ENCODE results near the gene HPS1.

Gene HPS1

DNA sequence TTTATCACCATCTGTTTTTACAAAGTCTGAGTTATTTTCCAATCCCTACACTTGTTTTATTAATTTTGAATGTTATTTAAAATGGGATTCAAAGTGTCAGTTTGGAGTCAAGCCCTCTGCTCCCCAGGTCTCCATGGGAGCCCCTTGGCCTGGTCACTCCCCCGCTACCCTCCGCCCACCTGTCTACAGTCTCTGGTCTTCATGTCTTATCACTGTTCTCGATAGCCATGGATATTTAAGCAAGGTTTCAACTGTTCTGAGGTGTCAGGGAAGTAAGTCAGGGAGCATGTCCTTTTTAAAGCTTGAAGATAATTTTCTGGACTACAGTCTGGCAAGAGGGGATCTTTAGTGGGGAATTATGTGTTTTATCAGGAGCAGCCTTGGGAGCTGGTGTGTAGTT, 19.1 kb upstream of the HPS1 start:
- DNase-seq (ENCODE audit: low read depth in 2 of 2, low spot score in 1 of 2): no peak

GRCh38 chr10:98463976-98464754, 17.4 kb upstream of the HPS1 start:
- no peak for DNase-seq (ENCODE audit: low read depth in 2 of 2, low spot score in 1 of 2)

DNA sequence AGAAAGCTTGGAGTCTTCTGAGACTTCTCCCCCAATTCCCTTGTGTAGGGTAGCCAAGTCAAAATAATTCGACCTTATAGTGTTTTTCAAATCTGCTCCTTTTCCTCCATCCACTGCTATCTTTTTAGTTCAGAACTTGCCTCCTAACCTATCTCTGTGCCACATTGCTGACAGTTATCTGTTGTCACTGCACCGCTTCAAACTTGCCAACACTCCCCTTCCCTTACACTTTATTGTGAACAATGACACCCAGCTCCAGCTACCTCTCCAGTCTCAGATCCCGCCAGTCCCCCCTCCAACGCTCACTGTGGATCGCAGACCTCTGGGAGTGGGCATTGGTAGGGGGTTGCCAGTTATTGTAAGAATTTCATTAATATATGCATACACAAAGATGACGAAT, 16.3 kb upstream of the HPS1 start:
- DNase-seq (ENCODE audit: low read depth in 2 of 2, low spot score in 1 of 2): no peak

DNA sequence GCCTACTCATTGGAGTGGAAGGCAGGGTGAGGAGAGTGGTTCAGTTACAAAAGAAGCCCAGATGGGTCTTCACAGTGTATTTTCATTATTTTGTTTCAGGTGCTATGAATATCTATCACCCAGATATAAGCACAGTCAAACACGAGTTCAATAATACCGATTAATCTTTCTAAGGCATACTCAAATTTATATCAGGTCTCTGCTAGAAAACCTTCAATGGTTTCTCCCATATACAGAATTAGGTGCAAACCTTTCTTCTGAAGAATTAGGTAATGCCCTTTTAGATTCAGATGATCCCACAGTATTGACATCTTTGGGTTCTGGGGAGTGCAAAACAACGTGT, 14.7 kb upstream of the HPS1 start:
- no peak for DNase-seq (ENCODE audit: low read depth in 2 of 2, low spot score in 1 of 2)

DNA sequence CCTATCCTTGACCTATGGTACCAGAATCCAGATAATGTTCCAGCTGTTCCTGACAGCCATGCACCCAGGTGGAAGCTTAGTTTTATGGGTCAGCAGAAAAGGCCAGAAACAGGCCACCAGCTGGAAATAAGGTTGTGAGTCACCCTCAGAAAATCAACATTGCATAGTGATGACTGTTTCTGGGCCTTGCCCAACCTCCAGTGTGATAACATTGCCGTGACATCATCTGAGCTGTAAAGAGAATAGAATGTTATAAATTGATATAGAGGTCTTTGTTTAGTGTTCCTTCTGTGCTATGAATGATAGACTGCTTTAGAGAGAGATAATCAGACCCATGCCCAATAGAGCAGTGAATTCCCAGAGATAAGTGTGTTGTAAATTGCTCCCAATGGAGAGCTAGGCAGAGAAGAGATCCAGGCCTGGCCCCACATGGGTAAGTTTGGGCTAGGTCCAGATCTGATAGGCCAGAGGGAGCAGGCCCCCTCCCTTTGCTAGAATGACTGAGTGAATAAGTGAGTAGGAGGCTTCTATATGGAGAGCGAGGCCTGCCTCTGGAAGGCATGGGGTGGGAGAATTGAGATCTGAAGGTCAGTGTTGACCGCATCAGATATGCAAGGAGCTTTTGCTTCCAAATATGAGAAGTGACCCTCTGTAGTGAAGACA, 14.2 kb upstream of the HPS1 start:
- no peak for DNase-seq (ENCODE audit: low read depth in 2 of 2, low spot score in 1 of 2)

- no peak for DNase-seq (ENCODE audit: low read depth in 2 of 2, low spot score in 1 of 2)
These were observed 12.4 kb upstream of the HPS1 start for GRCh38 chr10:98458809-98459784.

DNA sequence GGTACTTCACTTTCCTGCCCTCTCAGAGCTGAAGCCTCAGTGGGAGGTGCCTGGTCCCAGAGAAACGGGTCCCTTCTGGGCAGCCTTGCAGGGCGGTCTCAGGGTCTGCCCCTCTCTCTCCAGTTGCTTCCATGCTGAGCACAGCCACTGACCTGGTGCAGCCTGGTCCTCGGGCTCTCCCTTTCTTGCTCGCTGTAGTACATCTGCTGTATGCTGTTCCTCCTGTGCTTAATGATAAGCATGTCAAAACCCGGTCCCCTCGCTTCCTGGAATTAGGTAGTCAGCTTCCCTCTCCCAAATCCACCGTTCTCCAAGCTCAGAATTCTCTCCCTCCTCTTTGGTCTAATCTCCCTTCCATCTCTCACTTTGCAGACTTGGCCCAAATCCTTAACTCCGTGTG, 11.0 kb upstream of the HPS1 start:
- DNase-seq (ENCODE audit: low read depth in 2 of 2, low spot score in 1 of 2): no peak

DNA sequence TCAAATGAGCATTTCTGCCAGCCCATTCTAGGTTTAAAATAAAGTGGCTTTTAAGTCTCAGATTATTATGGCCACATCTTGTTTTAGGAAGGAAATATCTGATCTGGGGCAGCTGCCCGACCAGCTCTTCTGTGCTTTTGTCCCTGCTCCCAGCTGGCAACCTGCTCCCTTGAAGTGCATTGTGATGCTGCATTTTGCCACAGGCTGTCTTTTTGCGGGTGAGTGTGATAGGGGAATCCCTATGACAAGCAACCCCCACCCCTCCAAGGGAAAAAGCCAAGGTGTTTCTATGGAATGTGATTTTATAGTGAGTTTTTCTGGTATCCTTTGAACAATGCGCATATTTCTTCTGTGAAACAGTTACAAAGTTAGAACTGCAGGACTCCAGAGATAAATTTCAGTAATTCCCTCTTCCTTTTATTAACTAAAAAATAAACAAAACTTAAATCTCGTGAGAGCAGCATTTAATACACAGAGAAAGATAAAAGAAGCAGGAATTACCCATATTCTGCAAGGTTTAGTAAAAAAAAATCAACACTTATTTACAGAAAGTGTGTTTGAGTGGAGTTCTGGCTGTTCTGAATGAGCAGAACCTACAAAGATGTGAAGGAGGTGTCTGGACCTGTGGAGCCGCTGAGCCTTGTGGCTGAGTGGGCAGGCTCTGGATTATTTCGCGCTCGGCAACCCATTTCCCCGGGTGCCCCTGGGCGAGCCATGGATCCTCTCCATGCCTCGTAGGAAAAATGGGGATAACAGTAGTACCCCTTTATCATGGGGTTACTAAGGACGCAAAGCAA, 10.1 kb upstream of the HPS1 start:
- no peak for DNase-seq (ENCODE audit: low read depth in 2 of 2, low spot score in 1 of 2)

GRCh38 chr10:98456043-98456570, 9.4 kb upstream of the HPS1 start:
- DNase-seq (ENCODE audit: low read depth in 2 of 2, low spot score in 1 of 2): no peak

GRCh38 chr10:98453729-98454128, 7.0 kb upstream of the HPS1 start:
- no peak for DNase-seq (ENCODE audit: low read depth in 2 of 2, low spot score in 1 of 2)

DNA sequence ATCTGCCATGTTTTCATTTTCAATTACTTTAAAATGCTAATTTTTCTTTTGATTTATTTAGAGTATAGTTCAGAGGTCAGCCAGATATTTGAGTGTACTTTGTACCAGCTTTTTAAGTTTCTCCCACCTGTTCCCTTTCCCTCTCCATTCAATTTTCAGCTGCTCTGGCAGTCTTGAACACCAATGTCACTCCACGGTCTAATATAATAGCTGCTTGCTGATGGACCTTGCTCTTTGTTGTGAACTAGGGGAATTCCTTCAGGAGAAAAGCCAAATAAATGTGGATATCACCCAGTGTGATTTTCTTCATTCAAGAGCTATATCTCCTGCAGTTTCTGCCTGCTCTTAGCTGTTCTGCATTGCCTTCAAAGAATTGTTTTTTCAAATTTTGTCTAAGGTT, 3.9 kb upstream of the HPS1 start:
- no peak for DNase-seq (ENCODE audit: low read depth in 2 of 2, low spot score in 1 of 2)

DNA sequence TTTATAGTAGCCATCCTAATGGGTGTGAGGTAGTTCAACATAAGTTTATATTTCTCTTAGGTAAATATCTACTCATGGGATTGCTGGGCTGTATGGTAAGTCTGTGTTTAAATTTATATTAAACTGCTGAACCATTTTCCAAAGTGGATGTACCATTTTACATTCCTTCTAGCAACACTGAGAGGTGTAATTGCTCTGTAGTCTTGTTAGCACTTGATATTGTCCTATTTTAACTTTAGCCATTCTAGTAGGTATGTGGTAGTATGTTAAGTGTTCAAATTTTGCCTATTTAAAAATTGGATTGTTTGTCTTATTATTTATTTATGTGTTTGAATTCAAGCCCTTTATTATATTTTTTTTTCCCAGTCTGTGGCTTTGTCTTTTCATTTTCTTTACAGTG, 2.6 kb upstream of the HPS1 start:
- no peak for DNase-seq (ENCODE audit: low read depth in 2 of 2, low spot score in 1 of 2)

DNA sequence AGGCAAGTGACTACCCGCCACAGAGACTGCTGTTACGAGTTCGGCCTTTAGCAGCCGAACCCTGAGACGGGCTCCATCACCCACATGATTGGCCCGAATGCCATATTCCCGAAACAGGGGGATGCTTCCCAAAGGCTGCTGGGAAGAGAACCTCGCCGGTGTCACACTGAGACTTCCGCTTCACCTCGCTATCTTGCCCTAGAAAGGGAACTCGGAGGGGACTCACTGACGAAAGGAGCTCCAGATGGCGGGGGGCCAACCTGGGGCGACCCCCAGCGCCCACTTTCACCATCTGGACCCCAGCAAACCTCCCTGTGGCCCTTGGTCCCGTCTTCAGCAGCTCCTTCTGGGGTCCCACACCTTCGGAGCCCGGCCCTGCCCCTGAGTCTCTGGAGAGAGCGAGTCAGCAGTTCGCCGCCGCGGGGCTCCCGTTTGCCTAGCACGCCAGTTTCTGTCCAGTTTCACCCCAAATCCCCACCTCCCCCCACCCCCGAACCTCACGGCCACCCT, 529 bp downstream of the HPS1 start:
- DNase-seq (ENCODE audit: low read depth in 2 of 2, low spot score in 1 of 2): peak in 1 of 2 donors; percentile 7

GRCh38 chr10:98445200-98445812, 1.4 kb downstream of the HPS1 start:
- DNase-seq (ENCODE audit: low read depth in 2 of 2, low spot score in 1 of 2): no peak

DNA sequence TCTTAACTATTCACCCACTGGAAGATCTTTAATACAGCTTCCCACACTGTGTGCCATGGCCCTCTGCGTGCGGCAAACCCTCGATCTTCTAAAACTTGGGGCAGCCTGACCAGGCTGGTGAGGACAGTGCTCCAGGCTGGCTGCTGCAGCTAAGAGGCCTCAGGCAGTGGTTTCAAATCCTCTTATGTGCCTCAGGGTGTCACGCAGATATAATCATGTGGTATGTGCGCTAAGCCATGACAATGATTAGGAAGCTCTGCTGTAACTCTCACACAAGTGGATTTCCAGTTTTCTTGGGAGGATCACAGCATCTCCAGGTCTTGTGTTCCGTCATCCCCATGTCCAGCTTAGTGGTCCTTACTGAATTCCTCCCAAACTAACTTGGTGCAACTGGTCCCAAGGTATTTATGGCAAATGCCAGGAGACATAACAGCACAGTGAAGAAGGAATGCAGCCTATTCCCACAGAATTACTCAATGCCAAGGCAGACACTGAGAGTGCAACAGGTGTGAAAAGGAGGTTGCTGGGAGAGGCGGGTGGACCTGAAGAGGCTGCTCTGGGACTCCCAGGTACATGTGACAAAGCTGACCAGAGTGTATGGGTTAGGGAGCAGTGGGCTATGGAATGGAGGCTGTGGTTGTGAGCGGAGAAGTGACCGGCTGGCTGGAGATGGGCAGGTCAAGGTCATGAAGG, 2.3 kb downstream of the HPS1 start:
- no peak for DNase-seq (ENCODE audit: low read depth in 2 of 2, low spot score in 1 of 2)

- DNase-seq (ENCODE audit: low read depth in 2 of 2, low spot score in 1 of 2): no peak
These were observed 8.0 kb downstream of the HPS1 start for GRCh38 chr10:98438715-98439114.

DNA sequence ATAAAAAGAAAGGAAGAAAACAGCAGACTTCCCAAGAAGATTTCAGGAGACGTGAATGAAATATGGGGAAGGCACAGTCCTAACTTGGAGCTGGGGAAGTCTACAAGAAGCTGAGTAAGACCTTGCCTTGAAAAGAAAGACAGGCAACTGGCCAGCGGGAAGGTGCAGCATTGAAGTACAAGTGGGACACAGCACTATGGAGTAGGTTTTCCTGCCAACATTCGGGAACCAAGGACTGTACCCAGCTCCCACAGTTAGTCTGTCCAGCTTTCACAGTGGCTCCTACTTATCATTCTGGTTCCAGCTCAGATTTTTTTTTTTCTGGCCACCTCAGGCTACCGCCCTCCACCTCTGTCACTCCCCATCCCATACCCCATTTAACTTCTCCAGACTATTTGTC, 10.0 kb downstream of the HPS1 start:
- no peak for DNase-seq (ENCODE audit: low read depth in 2 of 2, low spot score in 1 of 2)

DNA sequence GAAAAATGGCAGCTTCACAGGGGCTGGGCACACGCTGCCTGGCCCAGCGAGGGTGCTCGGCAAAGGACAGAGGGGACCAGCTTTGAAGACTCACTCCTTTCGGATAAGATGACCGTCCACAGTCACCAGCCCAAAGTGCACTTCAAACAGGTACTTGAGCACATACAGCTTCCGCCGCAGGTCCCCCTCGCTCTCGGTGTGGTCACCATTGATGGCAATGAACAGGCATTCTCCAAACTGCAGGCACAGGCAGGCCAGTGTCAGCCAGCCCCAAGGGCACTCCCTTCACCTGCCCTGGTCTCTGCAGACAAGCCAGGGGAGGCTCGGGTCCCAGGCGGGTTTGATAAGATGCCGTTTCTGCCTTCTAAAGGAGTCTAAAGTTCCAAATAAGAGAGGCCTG, 11.6 kb downstream of the HPS1 start:
- no peak for DNase-seq (ENCODE audit: low read depth in 2 of 2, low spot score in 1 of 2)

- DNase-seq (ENCODE audit: low read depth in 2 of 2, low spot score in 1 of 2): no peak
These were observed 12.6 kb downstream of the HPS1 start for GRCh38 chr10:98433881-98434732.

All from stimulated activated CD8-positive, alpha-beta memory T cell treated with anti-CD3 and anti-CD28 coated beads, Interleukin-4, amount 100 ng/mL, for 4 hours (primary cell).